GM18951 (cell line): ENCODE data around the gene PERM1.
"Not testable (repeated sequence)": the region's sequence is repeated elsewhere in the genome, so short reads cannot be mapped to it uniquely, and the experiment has no call there.

Experiments used
- POLR2A ChIP-seq: IDR thresholded peaks from 4 replicates; pipeline ENCODE4 v1.6.1; 2011; ENCODE audit warnings: mild to moderate bottlenecking; ENCODE audit not compliant: insufficient read length, insufficient read depth; ENCODE audit errors: extremely low read depth
- in situ Hi-C: fragments of 300-500 bp; cut with MboI; formaldehyde crosslinking; loops from one replicate; pipeline ENCODE4 v1.12.0; 2022; ENCODE audit warnings: low sequenced_read_pairs, mixed read lengths, inconsistent platforms; ENCODE audit not compliant: unreplicated experiment

PERM1 gene

GRCh38 chr1:1021010-1021919 lies 39.4 kb upstream of the PERM1 start:
- in situ Hi-C loops, result no loop called here
- no peak for TF ChIP-seq POLR2A

- no peak for TF ChIP-seq POLR2A
- in situ Hi-C loops, result no loop called here
Observed at GRCh38 chr1:1020415-1021009, 38.6 kb upstream of the PERM1 start.

DNA sequence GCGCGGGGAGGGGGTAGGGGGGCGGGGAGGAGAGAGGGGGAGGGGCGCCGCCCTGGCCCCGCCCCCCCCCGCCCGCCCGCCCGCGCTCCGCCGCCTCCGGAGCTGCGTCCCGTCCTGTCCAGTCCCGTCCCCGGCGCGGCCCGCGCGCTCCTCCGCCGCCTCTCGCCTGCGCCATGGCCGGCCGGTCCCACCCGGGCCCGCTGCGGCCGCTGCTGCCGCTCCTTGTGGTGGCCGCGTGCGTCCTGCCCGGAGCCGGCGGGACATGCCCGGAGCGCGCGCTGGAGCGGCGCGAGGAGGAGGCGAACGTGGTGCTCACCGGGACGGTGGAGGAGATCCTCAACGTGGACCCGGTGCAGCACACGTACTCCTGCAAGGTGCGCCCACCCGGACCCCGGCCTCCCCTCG lies 38.1 kb upstream of the PERM1 start, which contains the start of gene AGRN:
Gene AGRN, plus strand, starts transcription at position 121 of the 405 bp plus-strand sequence. Its CDS starts 53 bp downstream, at position 174.
- TF ChIP-seq POLR2A, result peak; percentile 61
- in situ Hi-C loops, result no loop called here

DNA sequence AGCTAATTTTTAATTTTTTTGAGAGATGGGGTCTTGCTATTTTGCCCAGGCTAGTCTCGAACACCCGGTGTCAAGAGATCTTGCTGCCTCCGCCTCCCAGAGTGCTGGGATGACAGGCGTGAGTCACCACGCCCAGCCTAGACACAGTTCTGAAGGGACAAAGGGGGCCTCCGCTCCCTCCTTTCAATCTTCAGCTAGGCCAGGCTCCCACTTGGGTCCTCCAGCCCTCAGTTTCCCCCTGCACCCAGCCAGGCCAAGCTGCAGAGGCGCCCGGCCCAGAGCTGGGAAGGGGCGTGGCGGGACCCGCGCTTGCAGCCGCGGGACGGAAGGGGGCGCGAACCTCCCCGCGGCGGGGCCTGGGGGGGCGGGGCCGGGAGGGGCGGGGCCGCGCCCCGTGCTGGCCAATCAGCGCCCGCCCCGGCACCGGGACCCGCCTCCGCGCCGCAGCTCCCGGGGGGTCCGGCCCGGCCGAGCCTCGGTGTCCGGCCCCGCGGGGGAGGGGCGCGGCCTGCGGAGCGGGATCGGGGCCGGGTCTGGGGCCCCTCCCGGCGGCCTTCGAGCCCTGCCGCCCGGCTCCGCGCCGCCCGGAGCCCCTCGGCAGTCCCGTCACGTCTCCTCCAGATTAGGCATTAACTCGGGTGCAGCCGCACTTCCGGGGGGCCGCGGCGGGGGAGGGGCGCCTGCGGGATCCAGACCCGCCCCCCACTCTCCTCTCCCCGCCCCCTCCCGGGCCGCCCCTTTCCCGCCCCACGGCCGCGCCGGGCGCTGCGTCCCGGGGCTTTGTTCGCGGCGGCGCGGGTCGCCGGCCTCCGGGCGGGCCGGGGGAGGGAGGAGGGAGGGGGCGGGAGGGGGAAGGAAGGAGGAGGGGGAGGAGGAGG lies 37.5 kb upstream of the PERM1 start:
- peak; percentile 40 for TF ChIP-seq POLR2A
- in situ Hi-C loops, result no loop called here

GRCh38 chr1:1018321-1018685 lies 36.4 kb upstream of the PERM1 start:
- in situ Hi-C loops, result not testable (repeated sequence)

- in situ Hi-C loops, result not testable (repeated sequence)
Observed at GRCh38 chr1:1017397-1018320, 35.8 kb upstream of the PERM1 start.

DNA sequence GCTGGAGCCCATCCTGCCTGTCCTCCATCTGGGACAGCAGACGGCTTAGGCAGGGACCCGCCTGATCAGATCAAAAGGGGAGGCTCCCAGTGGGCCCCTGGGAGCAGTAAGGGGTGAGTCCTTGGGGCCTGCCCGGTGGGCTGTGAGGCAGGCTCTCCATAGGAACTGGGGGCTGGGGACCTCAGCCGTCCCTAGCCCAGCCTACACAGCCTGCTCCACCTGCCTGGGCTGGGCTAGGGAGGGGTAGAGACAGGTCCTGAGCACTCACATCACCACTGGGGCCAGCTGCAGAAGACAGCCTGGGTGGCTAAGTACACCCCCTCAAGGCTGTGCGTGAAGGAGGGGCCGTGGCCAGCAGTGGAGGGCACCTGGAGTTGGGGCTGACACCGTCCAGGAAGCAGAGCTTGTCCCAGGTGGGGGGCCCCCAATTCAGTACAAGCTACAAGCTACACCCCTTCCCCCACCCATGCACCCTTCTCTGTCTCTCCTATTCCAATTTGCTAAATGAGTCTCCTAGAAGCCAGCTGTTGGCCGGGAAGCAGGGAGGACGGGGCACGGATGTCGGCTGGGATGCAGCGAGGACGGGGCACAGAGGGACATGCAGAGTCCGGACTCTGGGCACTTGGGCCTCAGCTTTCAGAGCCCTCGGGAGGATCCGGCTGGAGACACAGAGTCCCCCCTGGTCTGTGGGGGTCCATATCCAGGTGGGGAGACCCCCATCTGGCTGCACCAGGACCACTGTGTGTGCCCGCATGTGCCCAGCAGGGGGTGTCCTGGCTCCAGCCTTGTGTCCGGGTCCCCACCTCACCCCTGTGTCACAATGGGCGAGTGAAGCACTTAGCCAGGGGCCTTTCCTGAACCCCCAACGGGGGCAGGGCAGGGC lies 33.1 kb upstream of the PERM1 start:
- TF ChIP-seq POLR2A, result peak; percentile 29
- in situ Hi-C loops, result no loop called here

DNA sequence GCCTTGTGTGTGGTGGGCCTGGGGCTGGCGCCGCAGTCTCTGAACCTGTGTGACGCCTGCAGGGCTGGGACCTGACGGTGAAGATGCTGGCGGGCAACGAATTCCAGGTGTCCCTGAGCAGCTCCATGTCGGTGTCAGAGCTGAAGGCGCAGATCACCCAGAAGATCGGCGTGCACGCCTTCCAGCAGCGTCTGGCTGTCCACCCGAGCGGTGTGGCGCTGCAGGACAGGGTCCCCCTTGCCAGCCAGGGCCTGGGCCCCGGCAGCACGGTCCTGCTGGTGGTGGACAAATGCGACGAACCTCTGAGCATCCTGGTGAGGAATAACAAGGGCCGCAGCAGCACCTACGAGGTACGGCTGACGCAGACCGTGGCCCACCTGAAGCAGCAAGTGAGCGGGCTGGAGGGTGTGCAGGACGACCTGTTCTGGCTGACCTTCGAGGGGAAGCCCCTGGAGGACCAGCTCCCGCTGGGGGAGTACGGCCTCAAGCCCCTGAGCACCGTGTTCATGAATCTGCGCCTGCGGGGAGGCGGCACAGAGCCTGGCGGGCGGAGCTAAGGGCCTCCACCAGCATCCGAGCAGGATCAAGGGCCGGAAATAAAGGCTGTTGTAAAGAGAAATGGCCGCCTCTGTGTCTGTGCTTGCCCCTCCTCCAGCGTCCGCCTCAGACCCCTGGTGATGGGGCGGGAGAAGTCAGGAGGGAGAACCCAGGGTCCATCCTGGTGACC lies 32.2 kb upstream of the PERM1 start:
- no peak for TF ChIP-seq POLR2A
- in situ Hi-C loops, result no loop called here

DNA sequence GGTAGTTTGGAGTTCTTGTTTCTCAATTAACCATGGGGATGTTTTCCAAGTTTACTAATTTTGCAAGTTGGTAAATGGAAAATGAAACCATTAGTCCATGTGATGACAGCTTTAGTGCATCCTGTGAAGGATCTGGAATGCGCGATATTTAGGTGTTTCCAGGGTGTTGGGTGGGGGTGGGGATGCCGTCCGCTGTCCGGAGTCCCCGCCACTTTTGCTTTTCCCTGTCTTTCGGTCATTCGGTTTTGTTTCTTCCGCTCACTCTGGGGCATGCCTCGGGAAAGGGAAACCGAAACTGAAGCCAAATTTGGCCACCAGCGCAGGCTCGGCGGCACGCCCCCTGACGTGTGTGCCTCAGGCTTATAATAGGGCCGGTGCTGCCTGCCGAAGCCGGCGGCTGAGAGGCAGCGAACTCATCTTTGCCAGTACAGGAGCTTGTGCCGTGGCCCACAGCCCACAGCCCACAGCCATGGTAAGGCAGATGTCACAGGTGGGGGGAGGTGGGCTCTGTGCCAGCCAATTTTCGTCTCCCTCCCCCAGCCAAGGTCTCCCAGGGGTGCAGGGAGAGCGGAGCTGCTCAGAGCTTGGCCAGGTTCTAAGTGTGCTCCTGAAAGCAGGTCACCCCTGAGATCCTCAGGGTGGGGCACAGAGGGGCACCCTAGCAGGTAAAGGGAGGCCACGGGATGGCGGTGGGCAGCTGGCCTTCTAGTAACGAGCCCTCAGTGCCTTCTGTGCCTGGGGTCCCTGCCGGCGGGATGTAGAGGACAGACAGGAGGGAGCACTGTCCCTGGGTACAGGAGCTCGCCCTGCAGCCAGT lies 31.4 kb upstream of the PERM1 start, which contains the start of gene ISG15:
Gene ISG15, plus strand, starts transcription at position 393 of the 817 bp plus-strand sequence. Its CDS starts 77 bp downstream, at position 470.
- in situ Hi-C loops, result no loop called here
- peak; percentile 97 for TF ChIP-seq POLR2A

- in situ Hi-C loops, result not testable (repeated sequence)
Observed at GRCh38 chr1:1012736-1013104, 30.8 kb upstream of the PERM1 start.
